Measurements from ENCODE around the gene RBM15.

The RBM15 gene

DNA sequence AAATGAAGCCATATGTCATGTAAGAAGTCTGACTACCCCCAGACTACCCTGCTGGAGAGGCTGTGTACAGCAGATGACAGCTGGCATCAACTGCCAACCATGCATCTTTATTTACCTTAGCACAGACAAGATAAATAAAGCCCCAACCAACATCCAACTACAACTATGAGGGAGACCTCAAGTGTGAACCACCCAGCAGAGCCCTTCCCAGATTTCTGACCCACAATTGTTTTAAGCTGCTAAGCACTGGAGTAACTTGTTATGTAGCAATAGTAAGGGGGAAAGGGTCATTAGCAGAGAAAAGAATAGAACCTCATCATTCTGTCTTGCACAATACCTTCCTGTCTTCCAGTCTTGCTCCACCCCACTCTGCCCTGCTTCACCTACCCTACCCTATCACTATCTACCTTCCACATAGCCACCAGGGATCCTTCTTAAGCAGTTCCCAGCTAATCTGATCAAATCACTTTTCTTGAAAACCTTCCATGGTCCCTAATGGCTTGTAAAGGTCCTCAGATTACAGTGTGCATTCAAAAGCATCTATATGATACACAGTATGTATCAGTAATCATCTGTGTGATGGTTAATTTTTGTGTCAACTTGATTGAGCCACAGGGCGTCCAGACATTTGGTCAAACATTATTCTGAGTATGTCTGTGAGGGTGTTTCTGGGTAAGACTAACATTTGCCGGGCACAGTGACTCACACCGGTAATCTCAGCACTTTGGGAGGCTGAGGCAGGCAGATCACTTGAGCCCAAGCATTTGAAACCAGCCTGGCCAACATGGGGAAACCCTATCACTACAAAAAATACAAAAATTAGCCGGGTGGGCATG is 19.6 kb upstream of the RBM15 start:
- DNase-seq (ENCODE audit: low read depth), result no peak

DNA sequence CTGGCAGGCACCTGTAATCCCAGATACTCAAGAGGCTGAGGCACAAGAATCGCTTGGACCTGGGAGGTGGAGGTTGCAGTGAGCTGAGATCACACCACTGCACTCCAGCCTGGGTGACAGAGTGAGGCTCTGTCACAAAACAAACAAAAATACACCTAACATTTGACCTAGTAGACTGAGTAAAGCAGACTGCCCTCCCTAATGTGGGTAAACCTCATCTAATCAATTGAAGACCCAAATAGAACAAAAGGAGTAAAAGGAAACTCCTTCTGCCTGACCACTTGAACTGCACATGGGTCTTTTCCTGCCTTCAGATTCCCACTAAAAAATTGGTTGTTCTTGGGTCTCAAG is 19.0 kb upstream of the RBM15 start:
- DNase-seq (ENCODE audit: low read depth), result no peak

DNA sequence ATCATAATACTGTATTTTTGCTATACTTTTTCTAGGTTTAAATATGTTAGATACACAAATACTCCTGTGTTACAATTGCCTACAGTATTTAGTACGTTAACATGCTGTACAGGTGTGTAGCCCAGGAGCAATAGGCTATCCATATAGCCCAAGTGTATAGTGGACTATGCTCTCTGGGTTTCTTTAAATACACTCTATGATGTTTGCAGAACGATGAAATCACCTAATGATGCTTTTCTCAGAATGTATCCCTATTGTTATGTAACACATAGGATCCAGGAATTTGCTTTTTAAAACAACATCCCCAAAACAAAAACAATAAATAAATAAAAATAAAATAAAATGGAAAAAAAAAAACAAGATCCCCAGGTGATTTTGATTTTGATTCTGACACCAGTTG is 18.1 kb upstream of the RBM15 start:
- DNase-seq (ENCODE audit: low read depth), result no peak

- no peak for DNase-seq (ENCODE audit: low read depth)
Measured at GRCh38 chr1:110321846-110322245, 17.3 kb upstream of the RBM15 start.

GRCh38 chr1:110324667-110325066 is 14.5 kb upstream of the RBM15 start:
- DNase-seq (ENCODE audit: low read depth), result no peak

DNA sequence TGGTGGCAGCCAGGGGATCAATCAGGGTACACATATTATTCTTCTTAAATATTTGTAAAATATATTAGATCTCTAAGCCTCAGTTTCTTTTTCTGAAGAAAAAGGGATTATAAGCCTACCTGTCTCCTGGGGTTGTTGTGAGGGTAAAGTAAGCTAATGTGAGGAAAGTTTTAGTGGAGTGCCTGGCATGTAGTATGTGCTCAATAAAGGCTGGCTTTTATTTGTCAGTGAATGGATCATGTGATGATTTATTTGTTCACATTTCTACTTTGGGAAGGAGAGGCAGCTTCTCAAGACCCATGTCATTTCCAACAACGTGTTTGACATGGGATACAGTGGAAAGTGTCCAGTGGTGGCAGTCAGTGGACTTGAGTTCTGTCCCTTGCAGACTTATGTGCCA is 12.4 kb upstream of the RBM15 start:
- no peak for DNase-seq (ENCODE audit: low read depth)

DNA sequence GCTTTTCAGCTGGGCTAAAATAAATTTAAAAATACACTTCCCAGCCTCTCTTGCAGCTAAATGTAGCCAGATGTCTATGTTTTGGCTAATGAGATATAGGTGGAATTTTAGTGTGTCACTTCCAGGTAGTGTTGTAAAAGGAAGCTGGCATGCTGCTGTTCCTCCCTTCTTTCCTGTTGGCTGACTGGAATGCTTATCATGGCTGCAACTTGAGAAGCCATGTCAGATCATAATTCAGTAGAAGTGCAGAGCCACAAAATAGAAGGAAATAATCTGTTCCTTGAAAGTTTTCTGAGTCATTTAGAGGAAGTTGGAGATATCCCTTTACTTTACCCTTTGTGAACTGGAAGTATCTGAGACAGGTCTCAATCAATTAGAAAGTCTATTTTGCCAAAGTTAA is 10.9 kb upstream of the RBM15 start:
- no peak for DNase-seq (ENCODE audit: low read depth)

DNA sequence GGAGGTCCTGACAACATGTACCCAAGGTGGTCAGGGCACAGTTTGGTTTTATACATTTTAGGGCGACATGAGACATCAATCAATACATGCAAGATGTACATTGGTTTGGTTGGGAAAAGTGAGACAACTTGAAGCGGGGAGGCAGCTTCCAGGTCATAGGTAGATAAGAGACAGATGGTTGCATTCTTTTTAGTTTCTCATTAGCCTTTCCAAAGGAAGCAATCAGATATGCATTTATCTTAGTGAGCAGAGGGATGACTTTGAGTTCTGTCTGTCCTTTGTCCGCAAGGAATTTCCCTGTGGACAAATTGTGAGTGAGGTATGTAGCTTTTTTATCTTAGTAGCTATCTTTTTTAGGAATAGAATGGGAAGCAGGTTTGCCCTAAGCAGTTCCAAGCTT is 10.5 kb upstream of the RBM15 start:
- no peak for DNase-seq (ENCODE audit: low read depth)

GRCh38 chr1:110335265-110335664 is 3.9 kb upstream of the RBM15 start:
- DNase-seq (ENCODE audit: low read depth), result no peak

- no peak for DNase-seq (ENCODE audit: low read depth)
Measured at GRCh38 chr1:110336300-110337039, 2.7 kb upstream of the RBM15 start.

GRCh38 chr1:110337704-110338308 is 1.4 kb upstream of the RBM15 start:
- DNase-seq (ENCODE audit: low read depth), result no peak

DNA sequence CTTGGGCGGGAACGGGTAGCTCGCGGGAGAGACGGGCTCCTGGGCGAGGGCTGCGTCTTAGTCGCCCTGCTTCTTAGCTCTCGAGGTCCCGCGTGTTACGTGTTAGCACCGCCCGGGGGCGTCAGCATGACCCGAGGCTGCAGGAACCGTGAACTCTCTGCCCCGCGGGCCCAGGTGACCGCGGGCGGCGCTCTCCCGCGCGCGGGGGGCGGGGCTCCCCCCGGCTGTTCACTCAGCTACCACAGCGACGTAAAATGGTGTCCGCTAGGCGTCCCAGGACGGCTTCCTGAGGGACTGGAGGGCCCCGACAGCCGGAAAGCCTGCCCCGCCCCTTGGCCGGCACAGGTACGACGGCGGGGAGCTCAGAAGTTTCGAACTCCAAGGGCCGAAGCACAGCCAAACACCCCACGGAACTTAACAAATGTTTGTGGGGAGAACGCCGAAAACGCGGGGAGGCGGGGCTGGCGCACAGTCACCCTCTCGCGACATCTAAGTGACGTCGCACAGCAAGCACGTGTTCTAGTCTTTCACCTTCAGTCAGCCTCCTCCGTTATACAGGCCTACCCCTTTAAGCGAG is 780 bp upstream of the RBM15 start:
- DNase-seq (ENCODE audit: low read depth), result peak; percentile 83

DNA sequence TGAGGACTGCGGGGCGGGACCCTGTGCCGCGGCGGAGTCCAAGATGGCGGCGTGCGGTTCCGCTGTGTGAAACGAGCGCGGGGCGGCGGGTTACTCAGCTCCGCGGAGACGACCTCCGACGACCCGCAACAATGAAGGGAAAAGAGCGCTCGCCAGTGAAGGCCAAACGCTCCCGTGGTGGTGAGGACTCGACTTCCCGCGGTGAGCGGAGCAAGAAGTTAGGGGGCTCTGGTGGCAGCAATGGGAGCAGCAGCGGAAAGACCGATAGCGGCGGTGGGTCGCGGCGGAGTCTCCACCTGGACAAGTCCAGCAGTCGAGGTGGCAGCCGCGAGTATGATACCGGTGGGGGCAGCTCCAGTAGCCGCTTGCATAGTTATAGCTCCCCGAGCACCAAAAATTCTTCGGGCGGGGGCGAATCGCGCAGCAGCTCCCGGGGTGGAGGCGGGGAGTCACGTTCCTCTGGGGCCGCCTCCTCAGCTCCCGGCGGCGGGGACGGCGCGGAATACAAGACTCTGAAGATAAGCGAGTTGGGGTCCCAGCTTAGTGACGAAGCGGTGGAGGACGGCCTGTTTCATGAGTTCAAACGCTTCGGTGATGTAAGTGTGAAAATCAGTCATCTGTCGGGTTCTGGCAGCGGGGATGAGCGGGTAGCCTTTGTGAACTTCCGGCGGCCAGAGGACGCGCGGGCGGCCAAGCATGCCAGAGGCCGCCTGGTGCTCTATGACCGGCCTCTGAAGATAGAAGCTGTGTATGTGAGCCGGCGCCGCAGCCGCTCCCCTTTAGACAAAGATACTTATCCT is 430 bp downstream of the RBM15 start:
- DNase-seq (ENCODE audit: low read depth), result peak; percentile 36

DNA sequence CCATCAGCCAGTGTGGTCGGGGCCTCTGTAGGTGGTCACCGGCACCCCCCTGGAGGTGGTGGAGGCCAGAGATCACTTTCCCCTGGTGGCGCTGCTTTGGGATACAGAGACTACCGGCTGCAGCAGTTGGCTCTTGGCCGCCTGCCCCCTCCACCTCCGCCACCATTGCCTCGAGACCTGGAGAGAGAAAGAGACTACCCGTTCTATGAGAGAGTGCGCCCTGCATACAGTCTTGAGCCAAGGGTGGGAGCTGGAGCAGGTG is 961 bp downstream of the RBM15 start:
- DNase-seq (ENCODE audit: low read depth), result no peak

DNA sequence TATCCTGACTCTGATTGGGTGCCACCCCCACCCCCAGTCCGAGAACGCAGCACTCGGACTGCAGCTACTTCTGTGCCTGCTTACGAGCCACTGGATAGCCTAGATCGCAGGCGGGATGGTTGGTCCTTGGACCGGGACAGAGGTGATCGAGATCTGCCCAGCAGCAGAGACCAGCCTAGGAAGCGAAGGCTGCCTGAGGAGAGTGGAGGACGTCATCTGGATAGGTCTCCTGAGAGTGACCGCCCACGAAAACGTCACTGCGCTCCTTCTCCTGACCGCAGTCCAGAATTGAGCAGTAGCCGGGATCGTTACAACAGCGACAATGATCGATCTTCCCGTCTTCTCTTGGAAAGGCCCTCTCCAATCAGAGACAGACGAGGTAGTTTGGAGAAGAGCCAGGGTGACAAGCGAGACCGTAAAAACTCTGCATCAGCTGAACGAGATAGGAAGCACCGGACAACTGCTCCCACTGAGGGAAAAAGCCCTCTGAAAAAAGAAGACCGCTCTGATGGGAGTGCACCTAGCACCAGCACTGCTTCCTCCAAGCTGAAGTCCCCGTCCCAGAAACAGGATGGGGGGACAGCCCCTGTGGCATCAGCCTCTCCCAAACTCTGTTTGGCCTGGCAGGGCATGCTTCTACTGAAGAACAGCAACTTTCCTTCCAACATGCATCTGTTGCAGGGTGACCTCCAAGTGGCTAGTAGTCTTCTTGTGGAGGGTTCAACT is 2.1 kb downstream of the RBM15 start:
- no peak for DNase-seq (ENCODE audit: low read depth)

GRCh38 chr1:110341872-110342331 is 2.7 kb downstream of the RBM15 start:
- no peak for DNase-seq (ENCODE audit: low read depth)

GRCh38 chr1:110343249-110343648 is 4.1 kb downstream of the RBM15 start:
- DNase-seq (ENCODE audit: low read depth), result no peak

GRCh38 chr1:110344152-110344551 is 5.0 kb downstream of the RBM15 start:
- no peak for DNase-seq (ENCODE audit: low read depth)

- no peak for DNase-seq (ENCODE audit: low read depth)
Measured at GRCh38 chr1:110345480-110345879, 6.3 kb downstream of the RBM15 start.

DNA sequence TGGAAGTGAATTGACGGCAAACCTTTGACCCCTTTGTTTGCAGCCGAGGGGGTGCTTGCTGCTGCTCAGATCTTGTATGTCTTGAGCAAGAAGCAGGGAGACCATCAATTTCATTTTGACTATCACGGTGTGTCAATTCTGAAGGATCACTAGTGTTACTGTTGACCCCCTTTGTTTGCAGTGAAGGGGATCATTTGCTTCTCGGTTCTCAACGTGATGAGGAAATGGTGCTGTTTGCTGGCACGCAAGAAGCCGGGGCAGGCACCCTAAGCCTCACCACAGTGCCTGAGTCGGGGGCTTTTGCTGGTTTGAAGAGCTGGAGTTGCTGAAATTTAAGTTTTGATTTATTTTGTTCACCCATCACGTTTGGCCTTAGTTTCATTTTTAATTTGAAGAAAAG is 7.5 kb downstream of the RBM15 start:
- no peak for DNase-seq (ENCODE audit: low read depth)

- DNase-seq (ENCODE audit: low read depth), result no peak
Measured at GRCh38 chr1:110347182-110347893, 8.2 kb downstream of the RBM15 start.
